Mesothelial cell of epicardium (in vitro differentiated cells): ENCODE results near the gene ATP8B4. TPM values are rescaled to one million over a fixed set of nuclear protein-coding genes. Genes with fewer than 3 reads are reported as not detected.
A peak's percentile ranks its signal among the peaks of the same experiment; 100 is the strongest.

ENCODE experiments used
- DNase-seq, 2 experiments: peaks; one replicate each; pipeline ENCODE4 v3.0.0; 2021; ENCODE audit warnings: low spot score in 2 of 2; ENCODE audit not compliant: unreplicated experiment in 2 of 2
- H3K27ac Mint-ChIP-seq: 2 replicates; pipeline ENCODE4 v1.8.0; 2021; ENCODE audit warnings: mixed read lengths
- H3K27me3 Mint-ChIP-seq: 2 replicates; pipeline ENCODE4 v1.8.0; 2021; ENCODE audit warnings: low read depth, mixed read lengths
- H3K36me3 Mint-ChIP-seq: 2 replicates; pipeline ENCODE4 v1.8.0; 2021; ENCODE audit warnings: mixed read lengths
- H3K4me1 Mint-ChIP-seq: 2 replicates; pipeline ENCODE4 v1.8.0; 2021; ENCODE audit warnings: mixed read lengths
- H3K4me3 Mint-ChIP-seq: 2 replicates; pipeline ENCODE4 v1.8.0; 2021; ENCODE audit warnings: mild to moderate bottlenecking, moderate library complexity, mixed read lengths
- H3K9me3 Mint-ChIP-seq: 2 replicates; pipeline ENCODE4 v1.8.0; 2021; ENCODE audit warnings: mixed read lengths
- CTCF ChIP-seq: fragments of 200-600 bp; sonication (generic); IDR thresholded peaks from one replicate; pipeline ENCODE4 v1.5.0; 2021; ENCODE audit warnings: antibody characterized with exemption; ENCODE audit not compliant: unreplicated experiment
- total RNA-seq: library from RNA; stranded (reverse); gene quantifications from 3 replicates; pipeline ENCODE4 v1.2.1, GENCODE V29; 2021

The ATP8B4 gene
- total RNA-seq, 1 donor from 2014 or later, result 1.8 TPM

GRCh38 chr15:50051811-50052419 lies 67.1 kb downstream of the ATP8B4 start:
- Mint-ChIP-seq H3K27ac (no peak overlapping the region), H3K9me3 (peaks cover 12% of the 10 kb centered on the region), H3K4me1 (peaks cover 36% of the 10 kb centered on the region), H3K36me3 (peaks cover 9% of the 10 kb centered on the region), H3K4me3 (no peak overlapping the region), H3K27me3 (no peaks in the 10 kb centered on the region)
- DNase-seq, result peak; percentile 21 to 51
- peak; percentile 42 for TF ChIP-seq CTCF

- Mint-ChIP-seq H3K4me1 (peaks cover 42% of the 10 kb centered on the region), H3K4me3 (no peak overlapping the region), H3K27ac (peak overlapping the region; percentile 52), H3K27me3 (no peaks in the 10 kb centered on the region), H3K36me3 (peaks cover 9% of the 10 kb centered on the region), H3K9me3 (peaks cover 12% of the 10 kb centered on the region)
- no peak for DNase-seq
- no peak for TF ChIP-seq CTCF
Measured at GRCh38 chr15:50050986-50051743, 67.9 kb downstream of the ATP8B4 start.

GRCh38 chr15:50049871-50050270 lies 69.2 kb downstream of the ATP8B4 start:
- DNase-seq, result no peak
- TF ChIP-seq CTCF, result no peak
- H3K27me3 Mint-ChIP-seq, result no peaks in the 10 kb centered on the region

GRCh38 chr15:50046867-50047266 lies 72.2 kb downstream of the ATP8B4 start:
- peaks cover 39% of the 10 kb centered on the region for H3K4me1 Mint-ChIP-seq
- no peak for DNase-seq
- H3K36me3 Mint-ChIP-seq, result peaks cover 20% of the 10 kb centered on the region
- H3K9me3 Mint-ChIP-seq, result peaks cover 23% of the 10 kb centered on the region
- TF ChIP-seq CTCF, result no peak
- no peaks in the 10 kb centered on the region for H3K27me3 Mint-ChIP-seq
- no peak overlapping the region for H3K4me3 Mint-ChIP-seq
- peak overlapping the region; percentile 79 for H3K27ac Mint-ChIP-seq

More at GRCh38 chr15:50049871-50050270, 69.2 kb downstream of the ATP8B4 start:
- H3K9me3 Mint-ChIP-seq, result peaks cover 13% of the 10 kb centered on the region
- H3K4me1 Mint-ChIP-seq, result peaks cover 45% of the 10 kb centered on the region
- H3K4me3 Mint-ChIP-seq, result no peak overlapping the region
- no peak overlapping the region for H3K27ac Mint-ChIP-seq
- H3K36me3 Mint-ChIP-seq, result peaks cover 9% of the 10 kb centered on the region

- Mint-ChIP-seq H3K27ac (peak overlapping the region; percentile 90), H3K27me3 (no peaks in the 10 kb centered on the region), H3K4me1 (peaks cover 32% of the 10 kb centered on the region), H3K9me3 (peaks cover 26% of the 10 kb centered on the region), H3K4me3 (no peak overlapping the region), H3K36me3 (peaks cover 24% of the 10 kb centered on the region)
- TF ChIP-seq CTCF, result no peak
- no peak for DNase-seq
Measured at GRCh38 chr15:50046159-50046558, 72.9 kb downstream of the ATP8B4 start.
